ENCODE data around the gene SLC13A3.

DNA sequence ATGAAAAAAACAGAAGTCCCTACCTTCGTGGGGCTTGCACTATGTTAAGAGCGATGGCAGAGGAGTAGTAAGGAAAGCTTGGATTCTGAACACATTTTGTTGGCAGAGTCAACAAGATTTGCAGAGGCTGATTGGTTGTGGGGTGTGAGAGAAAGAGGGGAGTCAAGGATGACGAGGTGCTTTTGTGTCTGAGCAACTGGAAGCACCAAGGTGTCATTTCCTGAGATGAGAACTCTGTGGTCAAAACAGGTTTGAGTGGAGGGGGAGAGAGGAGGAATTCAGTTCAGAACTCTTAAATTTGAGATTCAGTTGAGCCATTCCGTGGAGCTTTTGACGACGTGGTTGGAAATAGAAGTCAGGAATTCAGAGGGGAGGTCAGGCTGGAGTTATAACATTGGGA is 104.3 kb downstream of the SLC13A3 start:
- TF ChIP-seq FOXM1 (IDR thresholded peaks at IDR 0.05; ENCODE audit: borderline replicate concordance, low read depth) (no peak), TCF12 (IDR thresholded peaks at IDR 0.05; ENCODE audit: low read depth) (no peak), CEBPB (IDR thresholded peaks at IDR 0.05) (no peak), NFIC (IDR thresholded peaks at IDR 0.05) (no peak), REST (IDR thresholded peaks at IDR 0.05; ENCODE audit: low read depth) (no peak), ZBTB7A (IDR thresholded peaks at IDR 0.05; ENCODE audit: low read depth) (no peak), TAF1 (IDR thresholded peaks at IDR 0.05; ENCODE audit: low read depth) (no peak), CREB1 (IDR thresholded peaks at IDR 0.05; ENCODE audit: low read depth) (no peak), EP300 (IDR thresholded peaks at IDR 0.05; ENCODE audit: borderline replicate concordance) (no peak), USF1 (IDR thresholded peaks at IDR 0.05) (no peak), EGR1 (IDR thresholded peaks at IDR 0.05) (no peak)

All from Ishikawa (cell line).